Type B pancreatic cell (in vitro differentiated cells): ENCODE results near the gene SUMO3. TPM values are rescaled to one million over a fixed set of nuclear protein-coding genes. Genes with fewer than 3 reads are reported as not detected.

Experiments
- DNase-seq: peaks from one replicate; pipeline ENCODE4 v3.0.0; 2021; ENCODE audit warnings: mixed read lengths; ENCODE audit not compliant: unreplicated experiment; ENCODE audit errors: extremely low spot score
- H3K27ac Mint-ChIP-seq: 2 replicates; pipeline ENCODE4 v1.8.0; 2021; ENCODE audit warnings: mild to moderate bottlenecking, mixed read lengths
- H3K27me3 Mint-ChIP-seq: 2 replicates; pipeline ENCODE4 v1.8.0; 2021; ENCODE audit warnings: mixed read lengths
- H3K36me3 Mint-ChIP-seq: 2 replicates; pipeline ENCODE4 v1.8.0; 2021; ENCODE audit warnings: mixed read lengths
- H3K4me1 Mint-ChIP-seq: one replicate; pipeline ENCODE4 v1.8.0; 2021; ENCODE audit warnings: mixed read lengths; ENCODE audit not compliant: unreplicated experiment
- H3K4me3 Mint-ChIP-seq: 2 replicates; pipeline ENCODE4 v1.8.0; 2021; ENCODE audit warnings: mild to moderate bottlenecking, mixed read lengths
- H3K9me3 Mint-ChIP-seq: 2 replicates; pipeline ENCODE4 v1.8.0; 2021; ENCODE audit warnings: mixed read lengths
- total RNA-seq: library from RNA; stranded (reverse); gene quantifications from 2 replicates; pipeline ENCODE4 v1.2.1, GENCODE V29; 2021; ENCODE audit warnings: low replicate concordance
- TF ChIP-seq, protein P1 (sequence below): fragments of 200-600 bp; sonication (generic); conservative IDR thresholded peaks from 2 replicates; pipeline ENCODE4 v1.5.0; 2021; ENCODE audit warnings: antibody characterized with exemption, mild to moderate bottlenecking

Gene SUMO3
- total RNA-seq, 1 donor from 2014 or later = 81.2 TPM

DNA sequence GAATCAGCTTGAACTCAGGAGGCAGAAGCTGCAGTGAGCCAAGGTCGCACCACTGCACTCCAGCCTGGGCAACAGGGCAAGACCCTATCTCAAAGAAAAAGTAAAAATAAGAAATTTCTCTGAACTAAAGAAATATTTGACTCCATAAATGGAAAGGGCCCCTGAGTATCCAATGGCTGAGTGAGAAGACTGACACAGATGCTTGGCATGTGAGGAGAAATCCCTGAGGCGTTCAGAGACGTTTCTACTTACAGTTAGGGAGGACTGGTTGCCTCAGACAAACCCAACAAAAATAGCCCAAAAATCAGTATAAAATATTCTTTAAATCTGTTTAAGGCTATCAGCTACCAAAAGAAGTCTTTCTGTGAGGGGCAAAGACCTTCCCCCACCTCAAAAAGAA, 3.0 kb upstream of the SUMO3 start:
- no peaks in the 10 kb centered on the region for H3K27me3 Mint-ChIP-seq
- TF ChIP-seq, protein P1, sequence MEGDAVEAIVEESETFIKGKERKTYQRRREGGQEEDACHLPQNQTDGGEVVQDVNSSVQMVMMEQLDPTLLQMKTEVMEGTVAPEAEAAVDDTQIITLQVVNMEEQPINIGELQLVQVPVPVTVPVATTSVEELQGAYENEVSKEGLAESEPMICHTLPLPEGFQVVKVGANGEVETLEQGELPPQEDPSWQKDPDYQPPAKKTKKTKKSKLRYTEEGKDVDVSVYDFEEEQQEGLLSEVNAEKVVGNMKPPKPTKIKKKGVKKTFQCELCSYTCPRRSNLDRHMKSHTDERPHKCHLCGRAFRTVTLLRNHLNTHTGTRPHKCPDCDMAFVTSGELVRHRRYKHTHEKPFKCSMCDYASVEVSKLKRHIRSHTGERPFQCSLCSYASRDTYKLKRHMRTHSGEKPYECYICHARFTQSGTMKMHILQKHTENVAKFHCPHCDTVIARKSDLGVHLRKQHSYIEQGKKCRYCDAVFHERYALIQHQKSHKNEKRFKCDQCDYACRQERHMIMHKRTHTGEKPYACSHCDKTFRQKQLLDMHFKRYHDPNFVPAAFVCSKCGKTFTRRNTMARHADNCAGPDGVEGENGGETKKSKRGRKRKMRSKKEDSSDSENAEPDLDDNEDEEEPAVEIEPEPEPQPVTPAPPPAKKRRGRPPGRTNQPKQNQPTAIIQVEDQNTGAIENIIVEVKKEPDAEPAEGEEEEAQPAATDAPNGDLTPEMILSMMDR = no peak
- H3K27ac Mint-ChIP-seq = no peak overlapping the region
- peaks cover 12% of the 10 kb centered on the region for H3K9me3 Mint-ChIP-seq
- DNase-seq = no peak
- H3K4me1 Mint-ChIP-seq = peaks cover 6% of the 10 kb centered on the region
- no peak overlapping the region for H3K4me3 Mint-ChIP-seq
- H3K36me3 Mint-ChIP-seq = peaks cover 6% of the 10 kb centered on the region

DNA sequence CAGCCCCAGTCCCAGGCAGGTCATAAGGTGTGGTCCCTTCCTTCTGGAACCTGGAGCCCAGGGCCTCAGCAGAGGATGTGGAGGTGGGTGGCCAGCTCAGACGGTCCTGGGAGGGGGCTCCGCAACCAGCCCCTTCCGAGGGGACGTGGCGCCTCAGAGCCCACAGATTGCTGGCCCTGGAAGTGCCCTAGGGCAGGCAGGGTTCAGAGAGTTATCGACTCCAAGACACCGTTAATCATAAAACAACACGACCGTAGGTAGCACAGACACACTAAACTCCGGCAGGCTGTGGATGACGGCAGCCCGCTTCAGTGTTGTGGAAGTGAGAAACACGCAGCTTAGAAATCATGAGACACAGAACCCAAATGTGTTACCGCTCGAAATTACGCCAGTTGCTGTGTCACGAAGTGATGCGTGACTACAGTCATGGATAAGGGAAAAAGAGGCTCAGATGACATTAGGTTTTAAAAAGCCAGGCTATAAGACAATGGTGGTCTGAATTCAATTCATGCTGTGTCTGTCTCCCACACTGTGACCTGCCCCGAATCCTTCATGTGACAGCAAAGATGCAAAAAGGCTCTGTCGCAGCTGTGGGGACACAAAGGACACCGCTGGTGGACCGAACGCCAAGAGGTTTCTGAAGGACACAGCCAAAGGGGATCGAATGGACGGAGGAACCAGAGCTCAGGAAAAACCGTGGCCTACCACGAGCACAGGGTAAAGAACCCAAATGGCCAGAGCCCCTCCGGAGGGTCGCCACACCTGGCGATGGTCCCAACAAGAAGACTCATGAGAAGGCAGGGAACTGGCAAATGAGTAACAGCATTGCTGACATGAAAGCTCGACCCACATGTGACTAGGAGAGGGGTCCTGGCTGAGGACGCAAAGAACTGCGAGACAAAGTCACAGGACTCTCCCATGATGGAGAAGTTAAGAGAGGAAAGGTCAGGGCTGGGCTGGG, 1.7 kb upstream of the SUMO3 start:
- peak overlapping the region; percentile 31 for H3K27ac Mint-ChIP-seq
- peaks cover 6% of the 10 kb centered on the region for H3K36me3 Mint-ChIP-seq
- H3K4me3 Mint-ChIP-seq = peak overlapping the region; percentile 73
- peaks cover 8% of the 10 kb centered on the region for H3K4me1 Mint-ChIP-seq
- H3K9me3 Mint-ChIP-seq = peaks cover 12% of the 10 kb centered on the region
- no peaks in the 10 kb centered on the region for H3K27me3 Mint-ChIP-seq
- TF ChIP-seq, protein P1 = no peak
- no peak for DNase-seq

DNA sequence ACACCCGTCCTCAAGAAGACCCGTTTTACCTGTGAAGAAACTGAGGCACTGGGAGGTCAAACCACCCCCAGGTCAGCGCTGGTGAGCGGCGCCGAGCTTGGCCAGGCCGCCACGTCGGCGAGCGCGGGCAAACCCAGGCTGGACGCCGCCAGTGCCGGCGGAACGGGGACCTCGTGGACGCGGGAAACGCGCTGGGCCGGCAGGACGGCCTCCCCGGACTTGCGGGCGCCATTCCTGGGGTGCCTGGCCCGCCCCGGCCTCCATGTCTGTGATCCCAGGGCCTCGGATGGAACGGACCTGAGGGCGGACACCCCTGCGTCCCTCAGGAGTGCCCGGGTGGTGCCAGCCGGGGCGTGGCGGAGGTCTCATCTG, 764 bp upstream of the SUMO3 start:
- Mint-ChIP-seq H3K9me3 (peaks cover 9% of the 10 kb centered on the region), H3K4me3 (peak overlapping the region; percentile 73), H3K27me3 (no peaks in the 10 kb centered on the region), H3K36me3 (peaks cover 3% of the 10 kb centered on the region), H3K27ac (no peak overlapping the region), H3K4me1 (peaks cover 8% of the 10 kb centered on the region)
- TF ChIP-seq, protein P1 = no peak
- no peak for DNase-seq

DNA sequence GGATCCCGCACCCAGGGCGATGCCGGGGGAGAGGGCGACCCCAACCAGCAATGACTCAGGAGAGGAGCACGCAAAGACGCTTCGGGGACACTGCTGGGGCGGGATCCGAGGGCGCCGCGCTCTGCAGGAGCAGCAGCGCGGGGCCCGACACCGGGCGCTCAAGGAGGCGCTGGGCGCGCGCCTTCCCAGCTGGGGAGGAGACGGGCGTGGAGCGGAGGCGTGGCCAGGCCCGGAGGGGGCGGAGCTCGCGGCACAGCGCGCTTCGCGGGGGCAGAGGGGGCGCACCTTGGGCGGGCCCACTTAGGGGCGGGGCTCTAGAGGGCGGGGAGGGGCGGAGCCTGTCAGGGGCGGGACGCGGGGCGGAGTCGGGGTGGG, 369 bp downstream of the SUMO3 start:
- TF ChIP-seq, protein P1 = no peak
- Mint-ChIP-seq H3K9me3 (no peaks in the 10 kb centered on the region), H3K4me3 (peak overlapping the region; percentile 72), H3K27me3 (no peaks in the 10 kb centered on the region), H3K36me3 (no peaks in the 10 kb centered on the region), H3K4me1 (peaks cover 8% of the 10 kb centered on the region), H3K27ac (no peak overlapping the region)
- peak; percentile 93 for DNase-seq

DNA sequence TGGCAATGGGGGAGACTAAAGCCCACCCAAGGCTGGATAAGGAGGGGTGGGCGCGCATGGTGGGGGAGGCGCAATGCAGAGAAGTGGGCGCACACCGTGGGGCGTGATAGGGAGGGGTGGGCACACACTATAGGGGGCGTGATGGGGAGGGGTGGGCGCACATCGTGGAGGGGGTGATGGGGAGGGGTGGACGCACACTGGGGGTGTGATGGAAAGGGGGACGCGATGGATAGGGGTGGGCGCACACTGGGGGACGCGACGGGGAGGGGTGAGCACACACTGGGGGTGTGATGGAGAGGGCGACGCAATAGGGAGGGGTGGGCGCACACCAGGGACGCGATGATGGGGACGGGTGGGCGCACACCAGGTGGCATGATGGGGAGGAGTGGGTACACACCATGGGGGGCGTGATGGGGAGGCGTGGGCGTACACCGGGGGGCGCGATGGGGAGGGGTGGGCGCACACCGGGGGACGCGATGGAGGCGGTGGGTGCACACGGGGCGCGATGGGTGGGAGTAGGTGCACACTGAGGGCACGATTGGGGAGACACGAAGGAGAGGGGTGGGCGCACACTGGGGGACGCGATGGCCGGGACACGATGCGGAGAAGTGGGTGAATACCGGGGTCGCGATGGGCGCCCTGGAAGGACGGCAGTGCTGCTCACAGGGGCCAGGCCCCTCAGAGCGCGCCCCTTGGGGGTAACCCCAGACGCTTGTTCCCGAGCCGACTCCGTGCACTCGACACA, 929 bp downstream of the SUMO3 start:
- H3K9me3 Mint-ChIP-seq = no peaks in the 10 kb centered on the region

More for the DNA sequence above, 929 bp downstream of the SUMO3 start:
- DNase-seq = no peak
- no peaks in the 10 kb centered on the region for H3K27me3 Mint-ChIP-seq
- TF ChIP-seq, protein P1 = no peak
- H3K36me3 Mint-ChIP-seq = no peaks in the 10 kb centered on the region
- peak overlapping the region; percentile 87 for H3K27ac Mint-ChIP-seq
- peak overlapping the region; percentile 87 for H3K4me3 Mint-ChIP-seq
- peaks cover 8% of the 10 kb centered on the region for H3K4me1 Mint-ChIP-seq
